SK-N-SH treated with all-trans-retinoic acid at 6 μM for 48 hours (cell line): Measurements from ENCODE around the gene RGS12.

Experiments used
- ATAC-seq: fragments of 200-7000 bp; cut with Tn5 transposase; 3 replicates; pipeline ENCODE4 v1.9.1; 2020; ENCODE audit warnings: mild to moderate bottlenecking, moderate library complexity
- CREB5 ChIP-seq: fragments of 250-450 bp; sonication (Bioruptor Pico); IDR thresholded peaks from 2 replicates; pipeline ENCODE4 v1.5.1; 2020; ENCODE audit warnings: low read depth, mild to moderate bottlenecking, moderate library complexity
- CSRNP3 ChIP-seq: fragments of 250-450 bp; sonication (Bioruptor Pico); IDR thresholded peaks from 2 replicates; pipeline ENCODE4 v1.5.1; 2021; ENCODE audit warnings: mild to moderate bottlenecking, moderate library complexity
- ESRRG ChIP-seq: fragments of 250-450 bp; sonication (Bioruptor Pico); IDR thresholded peaks from 2 replicates; pipeline ENCODE4 v1.6.1; 2021; ENCODE audit warnings: mild to moderate bottlenecking
- GLIS3 ChIP-seq: fragments of 250-450 bp; sonication (Bioruptor Pico); IDR thresholded peaks from 2 replicates; pipeline ENCODE4 v1.5.0; 2020; ENCODE audit warnings: mild to moderate bottlenecking, moderate library complexity
- ISL1 ChIP-seq: fragments of 250-450 bp; sonication (Bioruptor Pico); IDR thresholded peaks from 2 replicates; pipeline ENCODE4 v2.1.2; 2022; ENCODE audit warnings: mild to moderate bottlenecking, moderate library complexity
- PATZ1 ChIP-seq: fragments of 250-450 bp; sonication (Bioruptor Pico); IDR thresholded peaks from 2 replicates; pipeline ENCODE4 v1.8.0; 2020; ENCODE audit warnings: mild to moderate bottlenecking, moderate library complexity, borderline replicate concordance
- POU6F1 ChIP-seq: fragments of 250-450 bp; sonication (Bioruptor Pico); IDR thresholded peaks from 2 replicates; pipeline ENCODE4 v1.8.0; 2021; ENCODE audit warnings: low read depth, mild to moderate bottlenecking, moderate library complexity, borderline replicate concordance
- PPARA ChIP-seq: fragments of 250-450 bp; sonication (Bioruptor Pico); IDR thresholded peaks from 2 replicates; pipeline ENCODE4 v1.5.0; 2020; ENCODE audit warnings: mild to moderate bottlenecking, borderline replicate concordance
- RARB ChIP-seq: fragments of 250-450 bp; sonication (Bioruptor Pico); IDR thresholded peaks from 2 replicates; pipeline ENCODE4 v1.8.0; 2021; ENCODE audit warnings: mild to moderate bottlenecking, moderate library complexity
- SNAI2 ChIP-seq: fragments of 250-450 bp; sonication (Bioruptor Pico); IDR thresholded peaks from 2 replicates; pipeline ENCODE4 v1.5.0; 2020; ENCODE audit warnings: mild to moderate bottlenecking, moderate library complexity
- TCF4 ChIP-seq: fragments of 250-450 bp; sonication (Bioruptor Pico); IDR thresholded peaks from 2 replicates; pipeline ENCODE4 v1.8.0; 2021; ENCODE audit warnings: mild to moderate bottlenecking, moderate library complexity, borderline replicate concordance
- TSHZ2 ChIP-seq: fragments of 250-450 bp; sonication (Bioruptor Pico); IDR thresholded peaks from 2 replicates; pipeline ENCODE4 v1.5.0; 2020; ENCODE audit warnings: mild to moderate bottlenecking, moderate library complexity
- ZFP3 ChIP-seq: fragments of 250-450 bp; sonication (Bioruptor Pico); IDR thresholded peaks from 2 replicates; pipeline ENCODE4 v1.5.0; 2020; ENCODE audit warnings: mild to moderate bottlenecking, moderate library complexity
- ZFP30 ChIP-seq: fragments of 450-650 bp; formaldehyde crosslinking; IDR thresholded peaks from 2 replicates; pipeline ENCODE4 v1.5.0; 2022; ENCODE audit warnings: mild to moderate bottlenecking, moderate library complexity
- ZNF565 ChIP-seq: fragments of 450-650 bp; formaldehyde crosslinking; conservative IDR thresholded peaks from 2 replicates; pipeline ENCODE4 v1.5.0; 2020; ENCODE audit warnings: low read depth, mild to moderate bottlenecking, moderate library complexity
- ZNF70 ChIP-seq: fragments of 450-650 bp; formaldehyde crosslinking; IDR thresholded peaks from 2 replicates; pipeline ENCODE4 v1.5.0; 2020; ENCODE audit warnings: mild to moderate bottlenecking, moderate library complexity

RGS12 gene

GRCh38 chr4:3283916-3284315, 8.9 kb upstream of the RGS12 start:
- TF ChIP-seq ZFP3: no peak
- no peak for TF ChIP-seq ZFP30
- no peak for ATAC-seq

- TF ChIP-seq ESRRG (no peak), ZNF70 (CRISPR knock-in tag) (no peak), CSRNP3 (CRISPR knock-in tag) (no peak), RARB (no peak), ZFP3 (no peak)
- no peak for ATAC-seq
Measured at GRCh38 chr4:3284734-3285557, 7.9 kb upstream of the RGS12 start.

GRCh38 chr4:3285558-3286334, 7.1 kb upstream of the RGS12 start:
- no peak for ATAC-seq

GRCh38 chr4:3286335-3287175, 6.3 kb upstream of the RGS12 start:
- TF ChIP-seq ZNF565 (CRISPR knock-in tag) (no peak), TCF4 (CRISPR knock-in tag) (no peak), ZFP3 (no peak), CSRNP3 (CRISPR knock-in tag) (no peak), CREB5 (CRISPR knock-in tag) (no peak), RARB (no peak), POU6F1 (CRISPR knock-in tag) (no peak), SNAI2 (CRISPR knock-in tag) (no peak), ZFP30 (no peak), GLIS3 (no peak), PPARA (no peak), PATZ1 (CRISPR knock-in tag) (no peak), ESRRG (no peak), ISL1 (no peak), TSHZ2 (CRISPR knock-in tag) (no peak), ZNF70 (CRISPR knock-in tag) (no peak)
- ATAC-seq: no peak

More at GRCh38 chr4:3285558-3286334, 7.1 kb upstream of the RGS12 start:
- TF ChIP-seq ESRRG: no peak
- no peak for TF ChIP-seq PPARA
